Measurements from ENCODE around the gene GPR17.

The GPR17 gene

GRCh38 chr2:127645395-127646291, at the start of gene GPR17:
TSS of gene GPR17 (plus strand) at chr2:127646153. CDS start at chr2:127650736, 4,583 bp downstream.
- DNase-seq = no peak

GRCh38 chr2:127596311-127597045, 49.5 kb upstream of the GPR17 start:
- DNase-seq = no peak

- no peak for DNase-seq
Measured at GRCh38 chr2:127597046-127597983, 48.6 kb upstream of the GPR17 start.

GRCh38 chr2:127597984-127598380, 48.0 kb upstream of the GPR17 start:
- peak; percentile 54 for DNase-seq

GRCh38 chr2:127598711-127599110, 47.2 kb upstream of the GPR17 start:
- peak; percentile 21 for DNase-seq

GRCh38 chr2:127599211-127599610, 46.7 kb upstream of the GPR17 start:
- DNase-seq = peak; percentile 48

GRCh38 chr2:127604986-127605385, 41.0 kb upstream of the GPR17 start:
- no peak for DNase-seq

- no peak for DNase-seq
Measured at GRCh38 chr2:127605691-127606263, 40.2 kb upstream of the GPR17 start.

- DNase-seq = no peak
Measured at GRCh38 chr2:127606625-127607398, 39.1 kb upstream of the GPR17 start.

- DNase-seq = no peak
Measured at GRCh38 chr2:127607399-127607908, 38.5 kb upstream of the GPR17 start.

- no peak for DNase-seq
Measured at GRCh38 chr2:127608061-127609030, 37.6 kb upstream of the GPR17 start.

- no peak for DNase-seq
Measured at GRCh38 chr2:127609031-127609751, 36.8 kb upstream of the GPR17 start.

GRCh38 chr2:127609818-127610217, 36.1 kb upstream of the GPR17 start:
- DNase-seq = no peak

- DNase-seq = no peak
Measured at GRCh38 chr2:127610561-127610960, 35.4 kb upstream of the GPR17 start.

GRCh38 chr2:127611076-127611925, 34.7 kb upstream of the GPR17 start:
- DNase-seq = no peak

GRCh38 chr2:127612111-127612822, 33.7 kb upstream of the GPR17 start:
- no peak for DNase-seq

- DNase-seq = no peak
Measured at GRCh38 chr2:127614246-127614645, 31.7 kb upstream of the GPR17 start.

GRCh38 chr2:127614731-127615130, 31.2 kb upstream of the GPR17 start:
- peak; percentile 26 for DNase-seq
